GM21717 (cell line): Measurements from ENCODE around the gene ENTREP3.

ENCODE experiments used
- ATAC-seq: cut with Tn5 transposase; IDR thresholded peaks from one replicate; pipeline ENCODE4 v1.9.1; 2021; ENCODE audit warnings: mild to moderate bottlenecking, moderate library complexity; ENCODE audit not compliant: unreplicated experiment

Gene ENTREP3

GRCh38 chr1:155202731-155203515 lies 52.4 kb downstream of the ENTREP3 start:
- no peak for ATAC-seq

- ATAC-seq: no peak
Observed at GRCh38 chr1:155202198-155202597, 53.1 kb downstream of the ENTREP3 start.

GRCh38 chr1:155200920-155201319 lies 54.4 kb downstream of the ENTREP3 start:
- no peak for ATAC-seq

GRCh38 chr1:155199792-155200191 lies 55.5 kb downstream of the ENTREP3 start:
- ATAC-seq: no peak

GRCh38 chr1:155198547-155198906 lies 56.8 kb downstream of the ENTREP3 start:
- no peak for ATAC-seq

GRCh38 chr1:155197901-155198546 lies 57.3 kb downstream of the ENTREP3 start:
- no peak for ATAC-seq
